Gastroesophageal sphincter (tissue), 3 donors: ENCODE measurements around the gene MYO19.
"Not testable (repeated sequence)": the region's sequence is repeated elsewhere in the genome, so short reads cannot be mapped to it uniquely, and the experiment has no call there.

Source experiments
- EP300 ChIP-seq: sonication (generic); formaldehyde crosslinking; IDR thresholded peaks from one replicate; pipeline ENCODE4 v1.6.1; 2017; ENCODE audit warnings: antibody characterized with exemption, mild to moderate bottlenecking
- POLR2A ChIP-seq, 2 donors: fragments of 450-650 bp; IDR thresholded peaks; one replicate each; pipeline ENCODE4 v1.6.1; 2017; ENCODE audit warnings: antibody characterized with exemption in 2 of 2, mild to moderate bottlenecking in 2 of 2, moderate library complexity in 1 of 2
- POLR2AphosphoS5 ChIP-seq: sonication (generic); formaldehyde crosslinking; IDR thresholded peaks from one replicate; pipeline ENCODE4 v1.6.1; 2017; ENCODE audit warnings: antibody characterized with exemption
- TF ChIP-seq, protein P1 (sequence below), 4 experiments: fragments of 200-600 bp in 2 of 4; fragments of 450-650 bp in 2 of 4; sonication (generic) in 1 of 4; IDR thresholded peaks; one replicate each; pipeline ENCODE4 v1.5.1; 2017 to 2019; ENCODE audit warnings: antibody characterized with exemption in 4 of 4, mild to moderate bottlenecking in 2 of 4, moderate library complexity in 2 of 4

DNA sequence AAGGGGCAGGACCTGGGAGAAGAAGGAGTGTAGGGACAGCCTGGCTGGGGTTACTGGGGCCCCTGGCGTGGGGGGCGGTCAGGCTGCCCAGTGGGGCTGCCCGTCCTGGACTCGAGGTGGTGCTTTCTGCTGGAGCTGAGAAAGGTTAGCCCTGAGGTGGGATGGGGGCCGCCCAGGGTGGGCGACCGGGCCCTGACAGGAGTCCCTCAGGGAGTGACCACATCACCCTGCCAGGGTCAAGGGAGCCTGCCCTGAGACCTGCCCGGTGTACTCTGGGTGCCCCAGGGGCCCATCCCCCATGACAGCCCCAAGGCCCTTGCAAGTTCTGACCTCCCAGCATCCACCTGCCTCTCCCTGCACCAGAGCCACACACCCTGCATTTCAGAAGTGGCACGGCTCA is 77.0 kb downstream of the MYO19 start:
- TF ChIP-seq, protein P1, sequence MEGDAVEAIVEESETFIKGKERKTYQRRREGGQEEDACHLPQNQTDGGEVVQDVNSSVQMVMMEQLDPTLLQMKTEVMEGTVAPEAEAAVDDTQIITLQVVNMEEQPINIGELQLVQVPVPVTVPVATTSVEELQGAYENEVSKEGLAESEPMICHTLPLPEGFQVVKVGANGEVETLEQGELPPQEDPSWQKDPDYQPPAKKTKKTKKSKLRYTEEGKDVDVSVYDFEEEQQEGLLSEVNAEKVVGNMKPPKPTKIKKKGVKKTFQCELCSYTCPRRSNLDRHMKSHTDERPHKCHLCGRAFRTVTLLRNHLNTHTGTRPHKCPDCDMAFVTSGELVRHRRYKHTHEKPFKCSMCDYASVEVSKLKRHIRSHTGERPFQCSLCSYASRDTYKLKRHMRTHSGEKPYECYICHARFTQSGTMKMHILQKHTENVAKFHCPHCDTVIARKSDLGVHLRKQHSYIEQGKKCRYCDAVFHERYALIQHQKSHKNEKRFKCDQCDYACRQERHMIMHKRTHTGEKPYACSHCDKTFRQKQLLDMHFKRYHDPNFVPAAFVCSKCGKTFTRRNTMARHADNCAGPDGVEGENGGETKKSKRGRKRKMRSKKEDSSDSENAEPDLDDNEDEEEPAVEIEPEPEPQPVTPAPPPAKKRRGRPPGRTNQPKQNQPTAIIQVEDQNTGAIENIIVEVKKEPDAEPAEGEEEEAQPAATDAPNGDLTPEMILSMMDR (IDR thresholded peaks at IDR 0.05), result not testable (repeated sequence)
- TF ChIP-seq EP300; POLR2A (IDR thresholded peaks at IDR 0.05); POLR2AphosphoS5: not testable (repeated sequence)
